Measurements from ENCODE around the gene SIL1.

- TF ChIP-seq CTCF (conservative IDR thresholded peaks at IDR 0.05; ENCODE audit: low read depth, low read length) (peak; percentile 32; the same call in 1 of the 2 replicates), EZH2 (IDR thresholded peaks at IDR 0.05; ENCODE audit: borderline replicate concordance, low read depth, low read length, poor library complexity, severe bottlenecking) (no peak)
Observed at GRCh38 chr5:139038613-139039305, 159.4 kb downstream of the SIL1 start.
